ENCODE results near the gene IFNG-AS1. TPM values are rescaled to one million over a fixed set of nuclear protein-coding genes. Genes with fewer than 3 reads are reported as not detected.

Gene IFNG-AS1
- total RNA-seq, 1 experiment from 2014 or later: not detected

DNA sequence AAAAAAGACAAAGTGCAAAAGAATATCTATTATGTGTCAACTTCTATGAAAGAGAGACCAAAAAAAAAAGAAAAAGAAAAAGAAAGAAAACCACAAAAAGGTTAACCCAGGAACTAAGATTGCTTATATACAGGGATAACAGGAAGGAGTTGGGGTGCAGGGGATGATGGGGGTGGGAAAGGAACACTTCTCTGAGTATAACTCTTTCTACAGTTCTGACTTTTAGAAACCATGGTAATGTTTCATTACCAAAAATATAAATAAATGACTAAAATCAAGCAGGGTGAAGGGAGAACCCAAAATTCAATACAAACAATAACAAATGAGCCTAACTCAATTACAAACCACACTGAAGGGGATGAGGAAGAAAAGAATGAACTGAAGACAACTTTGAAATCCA, 9.1 kb downstream of the IFNG-AS1 start (continued):
- TF ChIP-seq, protein P1, sequence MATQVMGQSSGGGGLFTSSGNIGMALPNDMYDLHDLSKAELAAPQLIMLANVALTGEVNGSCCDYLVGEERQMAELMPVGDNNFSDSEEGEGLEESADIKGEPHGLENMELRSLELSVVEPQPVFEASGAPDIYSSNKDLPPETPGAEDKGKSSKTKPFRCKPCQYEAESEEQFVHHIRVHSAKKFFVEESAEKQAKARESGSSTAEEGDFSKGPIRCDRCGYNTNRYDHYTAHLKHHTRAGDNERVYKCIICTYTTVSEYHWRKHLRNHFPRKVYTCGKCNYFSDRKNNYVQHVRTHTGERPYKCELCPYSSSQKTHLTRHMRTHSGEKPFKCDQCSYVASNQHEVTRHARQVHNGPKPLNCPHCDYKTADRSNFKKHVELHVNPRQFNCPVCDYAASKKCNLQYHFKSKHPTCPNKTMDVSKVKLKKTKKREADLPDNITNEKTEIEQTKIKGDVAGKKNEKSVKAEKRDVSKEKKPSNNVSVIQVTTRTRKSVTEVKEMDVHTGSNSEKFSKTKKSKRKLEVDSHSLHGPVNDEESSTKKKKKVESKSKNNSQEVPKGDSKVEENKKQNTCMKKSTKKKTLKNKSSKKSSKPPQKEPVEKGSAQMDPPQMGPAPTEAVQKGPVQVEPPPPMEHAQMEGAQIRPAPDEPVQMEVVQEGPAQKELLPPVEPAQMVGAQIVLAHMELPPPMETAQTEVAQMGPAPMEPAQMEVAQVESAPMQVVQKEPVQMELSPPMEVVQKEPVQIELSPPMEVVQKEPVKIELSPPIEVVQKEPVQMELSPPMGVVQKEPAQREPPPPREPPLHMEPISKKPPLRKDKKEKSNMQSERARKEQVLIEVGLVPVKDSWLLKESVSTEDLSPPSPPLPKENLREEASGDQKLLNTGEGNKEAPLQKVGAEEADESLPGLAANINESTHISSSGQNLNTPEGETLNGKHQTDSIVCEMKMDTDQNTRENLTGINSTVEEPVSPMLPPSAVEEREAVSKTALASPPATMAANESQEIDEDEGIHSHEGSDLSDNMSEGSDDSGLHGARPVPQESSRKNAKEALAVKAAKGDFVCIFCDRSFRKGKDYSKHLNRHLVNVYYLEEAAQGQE (IDR thresholded peaks at IDR 0.05; ENCODE audit: low read depth): no peak
- no peak for TF ChIP-seq EZH2phosphoT487 (IDR thresholded peaks at IDR 0.05; ENCODE audit: borderline replicate concordance)
- no peak for TF ChIP-seq SIN3A (IDR thresholded peaks at IDR 0.05; ENCODE audit: low read depth)

- ChIA-PET POLR2A (no interaction called here), RAD21 (ENCODE audit: low non-redundant PET in 1 of 2, low total read pairs in 2 of 2, uncharacterized antibody in 2 of 2, unreplicated experiment in 2 of 2) (no interaction called here), CTCF (no interaction called here)
- no peaks in the 10 kb centered on the region for H3K27me3 ChIP-seq (ENCODE audit: insufficient read depth, low read length)
- H3K9me2 ChIP-seq (ENCODE audit: insufficient read depth): no peaks in the 10 kb centered on the region
- no TSS peak for BruUV-seq (replicated peaks)
- no peaks in the 10 kb centered on the region for H3K79me2 ChIP-seq (ENCODE audit: insufficient read depth, low read length)
- no peak for ATAC-seq
- no peak overlapping the region for H3K9ac ChIP-seq (ENCODE audit: low read length)
- H4K20me1 ChIP-seq (ENCODE audit: insufficient read depth): no peaks in the 10 kb centered on the region
- no peak for DNase-seq (ENCODE audit: low read depth, low spot score)
- TF ChIP-seq CTCF (IDR thresholded peaks at IDR 0.05 in 2 of 3, conservative IDR thresholded peaks at IDR 0.05 in 1 of 3; ENCODE audit: borderline replicate concordance in 1 of 3, insufficient read depth in 1 of 3, low read depth in 2 of 3, low read length in 2 of 3): no peak
- no peak for TF ChIP-seq RAD21 (IDR thresholded peaks at IDR 0.05; ENCODE audit: low read depth)
- TF ChIP-seq FOSL1 (IDR thresholded peaks at IDR 0.05; ENCODE audit: low read depth): no peak
- no peak for TF ChIP-seq EGR1 (IDR thresholded peaks at IDR 0.05; ENCODE audit: low read depth)
- no peak for TF ChIP-seq CEBPB (IDR thresholded peaks at IDR 0.05; ENCODE audit: low read depth)
- no peak for TF ChIP-seq CBX3 (IDR thresholded peaks at IDR 0.05; ENCODE audit: low read depth)
- TF ChIP-seq POLR2AphosphoS5 (IDR thresholded peaks at IDR 0.05; ENCODE audit: low read depth, low read length): no peak
- TF ChIP-seq SRF (IDR thresholded peaks at IDR 0.05; ENCODE audit: low read depth): no peak
- TF ChIP-seq, protein P2, sequence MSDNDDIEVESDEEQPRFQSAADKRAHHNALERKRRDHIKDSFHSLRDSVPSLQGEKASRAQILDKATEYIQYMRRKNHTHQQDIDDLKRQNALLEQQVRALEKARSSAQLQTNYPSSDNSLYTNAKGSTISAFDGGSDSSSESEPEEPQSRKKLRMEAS (IDR thresholded peaks at IDR 0.05): no peak
- TF ChIP-seq, protein P3, sequence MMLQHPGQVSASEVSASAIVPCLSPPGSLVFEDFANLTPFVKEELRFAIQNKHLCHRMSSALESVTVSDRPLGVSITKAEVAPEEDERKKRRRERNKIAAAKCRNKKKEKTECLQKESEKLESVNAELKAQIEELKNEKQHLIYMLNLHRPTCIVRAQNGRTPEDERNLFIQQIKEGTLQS (IDR thresholded peaks at IDR 0.05): no peak
- TF ChIP-seq EZH2phosphoT487 (IDR thresholded peaks at IDR 0.05; ENCODE audit: borderline replicate concordance): no peak
- no peak for TF ChIP-seq SIN3A (IDR thresholded peaks at IDR 0.05; ENCODE audit: low read depth)
- TF ChIP-seq ELF1 (IDR thresholded peaks at IDR 0.05; ENCODE audit: borderline replicate concordance, low read depth): no peak
- no peak for TF ChIP-seq ZNF274 (IDR thresholded peaks at IDR 0.05; ENCODE audit: low read depth, low read length)
- no peak for TF ChIP-seq ZFX (IDR thresholded peaks at IDR 0.05)
- TF ChIP-seq SP1 (IDR thresholded peaks at IDR 0.05; ENCODE audit: low read depth): no peak
- TF ChIP-seq POLR2A (IDR thresholded peaks at IDR 0.05; ENCODE audit: borderline replicate concordance, extremely low read depth, insufficient read depth, insufficient read length): no peak
- TF ChIP-seq YY1 (IDR thresholded peaks at IDR 0.05; ENCODE audit: extremely low read depth, insufficient replicate concordance, low read depth, low read length): no peak
- intact Hi-C loops (cut with micrococcal nuclease): no loop called here
- H3K4me2 ChIP-seq (ENCODE audit: low read length): no peak overlapping the region
- H3K4me1 ChIP-seq (ENCODE audit: control insufficient read depth in 1 of 2, insufficient read depth in 2 of 2, low read length in 2 of 2): no peaks in the 10 kb centered on the region
- no peak overlapping the region for H3K27ac ChIP-seq (ENCODE audit: low read depth, low read length)
- H3K9me3 ChIP-seq (ENCODE audit: control insufficient read depth in 1 of 2, insufficient read depth in 1 of 2, low read depth in 1 of 2, low read length in 2 of 2): no peaks in the 10 kb centered on the region
- no peak overlapping the region for H3K4me3 ChIP-seq (replicated peaks in 1 of 2; ENCODE audit: low read depth in 1 of 2, low read length in 2 of 2)
- peak overlapping the region; percentile 15 for H2AFZ ChIP-seq (ENCODE audit: low read depth, low read length, poor library complexity, severe bottlenecking)
- no peaks in the 10 kb centered on the region for H3K36me3 ChIP-seq (ENCODE audit: control insufficient read depth in 1 of 2, insufficient read depth in 2 of 2, low read length in 2 of 2)
Observed at GRCh38 chr12:67999244-67999643, 10.0 kb downstream of the IFNG-AS1 start.
